Mesenchymal stem cell (in vitro differentiated cells and primary cell): ENCODE data around the gene NUMB.
"Not testable (repeated sequence)": the region's sequence is repeated elsewhere in the genome, so short reads cannot be mapped to it uniquely, and the experiment has no call there.

ENCODE experiments used
- DNase-seq: peaks from one replicate; pipeline ENCODE4 v3.0.0-alpha.2; 2013
- H2AFZ ChIP-seq: one replicate; pipeline ENCODE4 v1.6.1; 2013; ENCODE audit warnings: low read depth, mild to moderate bottlenecking, control low read depth, inconsistent platforms, low read length, moderate library complexity
- H2AK5ac ChIP-seq: 2 replicates; pipeline ENCODE4 v1.6.1; 2013; ENCODE audit warnings: low read length, moderate library complexity, mild to moderate bottlenecking, inconsistent platforms; ENCODE audit not compliant: severe bottlenecking
- H2BK120ac ChIP-seq: one replicate; pipeline ENCODE4 v1.6.1; 2013; ENCODE audit warnings: low read depth, mild to moderate bottlenecking, inconsistent platforms, low read length, moderate library complexity
- H2BK12ac ChIP-seq, 2 experiments: one replicate each; pipeline ENCODE4 v1.6.1; 2013; ENCODE audit warnings: inconsistent platforms in 2 of 2, low read length in 2 of 2, mild to moderate bottlenecking in 2 of 2, moderate library complexity in 2 of 2, control low read depth in 1 of 2
- H2BK15ac ChIP-seq: one replicate; pipeline ENCODE4 v1.6.1; 2013; ENCODE audit warnings: mild to moderate bottlenecking, low read depth, inconsistent platforms; ENCODE audit not compliant: poor library complexity, severe bottlenecking
- H2BK5ac ChIP-seq: 2 replicates; pipeline ENCODE4 v1.6.1; 2013; ENCODE audit warnings: low read depth, mild to moderate bottlenecking, low read length, control low read depth, inconsistent platforms; ENCODE audit not compliant: poor library complexity, severe bottlenecking
- H3K14ac ChIP-seq, 2 experiments: one replicate each; pipeline ENCODE4 v1.6.1; 2013; ENCODE audit warnings: inconsistent platforms in 2 of 2, low read length in 2 of 2, control low read depth in 1 of 2, mild to moderate bottlenecking in 1 of 2, moderate library complexity in 1 of 2
- H3K18ac ChIP-seq, 2 experiments: one replicate each; pipeline ENCODE4 v1.6.1; 2013; ENCODE audit warnings: inconsistent platforms in 2 of 2, low read length in 2 of 2, control low read depth in 1 of 2, low read depth in 1 of 2, mild to moderate bottlenecking in 1 of 2
- H3K23ac ChIP-seq, 2 experiments: one replicate each; pipeline ENCODE4 v1.6.1; 2013; ENCODE audit warnings: inconsistent platforms in 2 of 2, low read length in 2 of 2, mild to moderate bottlenecking in 2 of 2, moderate library complexity in 2 of 2, control low read depth in 1 of 2
- H3K27ac ChIP-seq: 2 replicates; pipeline ENCODE4 v1.5.1; 2013; ENCODE audit warnings: mild to moderate bottlenecking, moderate library complexity, low read length, control low read depth, inconsistent platforms; ENCODE audit not compliant: poor library complexity, severe bottlenecking
- H3K27me3 ChIP-seq, 2 experiments: 2 replicates each; pipeline versions ENCODE4 v1.6.1 to v1.7.0; 2013; ENCODE audit warnings: low read length in 2 of 2, mild to moderate bottlenecking in 2 of 2, moderate library complexity in 2 of 2, control low read depth in 1 of 2, inconsistent platforms in 1 of 2; ENCODE audit not compliant: control insufficient read depth in 1 of 2, insufficient read depth in 1 of 2
- H3K36me3 ChIP-seq, 2 experiments: 2 replicates each; pipeline versions ENCODE4 v1.6.1 to v1.7.0; 2013; ENCODE audit warnings: low read length in 2 of 2, control low read depth in 1 of 2, inconsistent platforms in 1 of 2, low read depth in 1 of 2, mild to moderate bottlenecking in 1 of 2; ENCODE audit not compliant: insufficient read depth in 2 of 2, control insufficient read depth in 1 of 2
- H3K4ac ChIP-seq, 2 experiments: one replicate each; pipeline ENCODE4 v1.6.1; 2013; ENCODE audit warnings: inconsistent platforms in 2 of 2, low read length in 2 of 2, mild to moderate bottlenecking in 2 of 2, moderate library complexity in 2 of 2, control low read depth in 1 of 2, low read depth in 1 of 2
- H3K4me1 ChIP-seq: 2 replicates; pipeline ENCODE4 v1.6.1; 2013; ENCODE audit warnings: low read depth, low read length, control low read depth; ENCODE audit not compliant: control insufficient read depth, insufficient read depth
- H3K4me2 ChIP-seq: 2 replicates; pipeline ENCODE4 v1.6.1; 2013; ENCODE audit warnings: low read length, mild to moderate bottlenecking, inconsistent platforms; ENCODE audit not compliant: poor library complexity, severe bottlenecking
- H3K4me3 ChIP-seq, 2 experiments: 2 replicates each; pipeline versions ENCODE4 v1.5.1 to v1.7.0; 2013; ENCODE audit warnings: low read length in 2 of 2, mild to moderate bottlenecking in 2 of 2, control low read depth in 1 of 2, low read depth in 1 of 2; ENCODE audit not compliant: insufficient read depth in 1 of 2
- H3K79me1 ChIP-seq: replicated peaks from 2 replicates; pipeline ENCODE4 v1.6.1; 2013; ENCODE audit warnings: mild to moderate bottlenecking, control low read depth, low read length, inconsistent platforms; ENCODE audit not compliant: poor library complexity, severe bottlenecking
- H3K9ac ChIP-seq: 2 replicates; pipeline ENCODE4 v1.7.0; 2013; ENCODE audit warnings: mild to moderate bottlenecking, low read length, moderate library complexity
- H3K9me3 ChIP-seq: 2 replicates; pipeline ENCODE4 v1.7.0; 2013; ENCODE audit warnings: mild to moderate bottlenecking, low read length; ENCODE audit not compliant: control insufficient read depth
- H4K8ac ChIP-seq: one replicate; pipeline ENCODE4 v1.6.1; 2013; ENCODE audit warnings: inconsistent platforms, mild to moderate bottlenecking, low read length, moderate library complexity
- H4K91ac ChIP-seq: one replicate; pipeline ENCODE4 v1.6.1; 2013; ENCODE audit warnings: mild to moderate bottlenecking, low read length, inconsistent platforms
- WGBS: methylation state at CpG from one replicate; pipeline ENCODE4 v1.1.7; 2013; ENCODE audit warnings: mixed read lengths; 5-methylcytosine and 5-hydroxymethylcytosine counted together

The NUMB gene

DNA sequence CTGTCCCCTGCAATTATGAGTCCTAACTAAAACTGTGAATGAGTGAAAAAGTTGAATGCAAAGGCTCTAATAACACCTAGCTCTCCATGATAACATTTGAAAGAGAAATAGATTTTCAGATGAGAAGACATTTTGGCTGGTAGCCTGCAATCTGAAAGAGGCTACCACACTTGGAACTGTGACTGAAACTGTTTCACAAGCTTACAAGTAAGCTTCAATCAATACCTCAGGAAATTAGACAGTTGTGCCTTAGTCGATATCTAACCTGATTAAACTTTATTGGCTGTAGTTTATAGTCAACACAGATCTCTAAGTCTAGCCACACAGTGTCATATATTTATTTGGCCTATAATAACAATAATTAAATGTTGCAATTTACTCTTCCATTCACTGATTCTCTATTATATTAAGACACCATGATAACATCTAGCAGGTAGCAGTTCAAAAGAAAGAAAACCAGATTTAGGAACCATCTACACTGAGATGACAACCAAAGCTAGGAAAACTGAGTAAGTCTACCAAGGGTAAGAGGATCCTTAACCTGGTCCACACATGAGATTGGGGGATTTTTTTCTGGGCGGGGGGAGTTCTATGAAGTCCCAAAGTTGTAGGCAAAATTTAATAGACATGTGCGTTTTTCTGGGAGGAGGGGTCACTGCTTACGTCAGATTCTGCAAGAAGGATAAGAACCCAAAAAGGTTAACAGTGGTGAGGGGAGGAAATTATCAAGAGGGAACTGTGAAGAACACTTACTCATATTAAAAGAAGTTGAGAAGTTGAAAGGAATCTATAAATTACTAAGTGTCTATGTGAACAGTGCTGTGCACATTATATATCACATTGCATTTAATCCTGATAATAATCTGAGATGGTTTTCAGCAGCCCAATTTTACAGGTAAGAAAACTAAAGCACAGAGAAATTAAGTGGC is 65.8 kb downstream of the NUMB start:
- H3K4me3 ChIP-seq, result no peak overlapping the region
- no peak overlapping the region for H3K9ac ChIP-seq
- no peak overlapping the region for H3K14ac ChIP-seq
- peaks cover 0 to 44% of the 10 kb centered on the region in 2 experiments for H3K36me3 ChIP-seq
- no peak overlapping the region for H2BK120ac ChIP-seq
- H3K79me1 ChIP-seq, result peaks cover 16% of the 10 kb centered on the region
- H3K23ac ChIP-seq, result no peak overlapping the region
- no peak overlapping the region for H2AK5ac ChIP-seq
- peaks cover 4% of the 10 kb centered on the region for H3K4me1 ChIP-seq
- H4K91ac ChIP-seq, result no peak overlapping the region
- no peaks in the 10 kb centered on the region for H3K9me3 ChIP-seq
- no peak overlapping the region for H3K4ac ChIP-seq
- DNase-seq, result no peak
- no peak overlapping the region for H4K8ac ChIP-seq
- H3K4me2 ChIP-seq, result no peak overlapping the region
- H2BK5ac ChIP-seq, result no peak overlapping the region
- H2BK15ac ChIP-seq, result no peak overlapping the region
- H2AFZ ChIP-seq, result no peak overlapping the region
- H3K18ac ChIP-seq, result no peak overlapping the region
- H3K27me3 ChIP-seq, result no peaks in the 10 kb centered on the region
- H3K27ac ChIP-seq, result no peak overlapping the region
- no peak overlapping the region for H2BK12ac ChIP-seq
- WGBS, result 99% methylated on average over 4 of the region's 4 CpGs

DNA sequence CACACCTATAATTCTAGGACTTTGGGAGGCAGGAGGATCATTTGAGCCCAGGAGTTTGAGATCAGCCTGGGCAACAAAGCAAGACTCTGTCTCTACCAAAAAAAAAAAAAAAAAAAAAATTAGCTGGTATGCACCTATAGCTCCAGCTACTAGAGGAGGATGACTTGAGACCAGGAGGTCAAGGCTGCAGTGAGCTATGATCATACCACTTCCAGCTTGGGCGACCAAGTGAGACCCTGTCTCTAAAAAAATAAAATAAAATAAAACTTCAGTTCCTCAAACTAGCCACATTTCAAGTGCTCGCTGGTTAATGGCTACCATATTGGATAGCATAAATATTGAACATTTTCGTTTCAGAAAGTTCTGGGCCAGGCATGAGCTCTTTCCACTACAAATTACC is 70.5 kb downstream of the NUMB start:
- WGBS, result no CpG with 5 or more reads among the region's 3 CpGs
- H3K27me3 ChIP-seq, H3K9ac ChIP-seq, H3K18ac ChIP-seq, H4K91ac ChIP-seq, H3K23ac ChIP-seq, H3K4me3 ChIP-seq, H4K8ac ChIP-seq, H2BK5ac ChIP-seq, DNase-seq, H3K27ac ChIP-seq, H2BK15ac ChIP-seq, H3K4me1 ChIP-seq, H2BK12ac ChIP-seq, H2BK120ac ChIP-seq, H3K4ac ChIP-seq, H3K14ac ChIP-seq, H2AK5ac ChIP-seq, H2AFZ ChIP-seq, H3K4me2 ChIP-seq: not testable (repeated sequence)
- Histone ChIP-seq H3K36me3 (peaks cover 3 to 36% of the 10 kb centered on the region in 2 experiments), H3K9me3 (peaks cover 13% of the 10 kb centered on the region), H3K79me1 (peaks cover 13% of the 10 kb centered on the region)

DNA sequence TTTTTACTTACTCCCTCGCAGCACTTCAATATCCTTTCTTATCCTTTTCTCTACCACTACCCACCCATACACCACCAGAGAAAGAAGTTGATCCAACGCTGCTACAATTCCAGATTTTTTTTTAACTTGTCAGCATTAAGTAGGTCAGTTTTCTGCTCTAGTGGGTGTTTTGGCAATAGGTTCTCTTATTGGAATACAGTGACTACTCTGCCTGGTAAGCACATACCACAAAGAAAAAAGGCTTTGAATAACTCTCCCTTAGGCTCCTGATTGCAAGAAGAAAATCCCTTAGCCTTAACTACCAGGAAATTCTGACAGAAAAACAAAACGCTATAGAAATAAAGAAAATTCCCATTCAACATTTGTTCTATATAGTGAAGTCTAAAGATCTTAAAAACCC is 72.0 kb downstream of the NUMB start:
- Histone ChIP-seq H3K14ac (no peak overlapping the region), H3K27me3 (no peaks in the 10 kb centered on the region), H2AK5ac (no peak overlapping the region), H2BK12ac (no peak overlapping the region), H3K4me2 (no peak overlapping the region), H3K27ac (no peak overlapping the region), H2AFZ (no peak overlapping the region), H3K9ac (no peak overlapping the region), H4K91ac (no peak overlapping the region), H3K23ac (no peak overlapping the region), H3K4me1 (peaks cover 4% of the 10 kb centered on the region), H3K79me1 (peaks cover 14% of the 10 kb centered on the region), H3K4me3 (no peak overlapping the region), H4K8ac (no peak overlapping the region), H3K9me3 (peaks cover 13% of the 10 kb centered on the region), H3K36me3 (peaks cover 3 to 23% of the 10 kb centered on the region in 2 experiments), H2BK15ac (no peak overlapping the region), H3K18ac (no peak overlapping the region), H2BK5ac (no peak overlapping the region), H3K4ac (no peak overlapping the region), H2BK120ac (no peak overlapping the region)
- no peak for DNase-seq
- WGBS, result 100% methylated on average over 1 of the region's 3 CpGs

DNA sequence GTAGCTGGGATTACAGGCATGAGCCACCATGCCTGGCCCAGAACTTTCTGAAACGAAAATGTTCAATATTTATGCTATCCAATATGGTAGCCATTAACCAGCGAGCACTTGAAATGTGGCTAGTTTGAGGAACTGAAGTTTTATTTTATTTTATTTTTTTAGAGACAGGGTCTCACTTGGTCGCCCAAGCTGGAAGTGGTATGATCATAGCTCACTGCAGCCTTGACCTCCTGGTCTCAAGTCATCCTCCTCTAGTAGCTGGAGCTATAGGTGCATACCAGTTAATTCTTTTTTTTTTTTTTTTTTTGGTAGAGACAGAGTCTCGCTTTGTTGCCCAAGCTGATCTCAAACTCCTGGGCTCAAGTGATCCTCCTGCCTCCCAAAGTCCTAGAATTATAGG is 73.3 kb downstream of the NUMB start:
- H2AK5ac ChIP-seq, H3K4me1 ChIP-seq, H3K4me3 ChIP-seq, H2BK15ac ChIP-seq, H3K4me2 ChIP-seq, H4K91ac ChIP-seq, H4K8ac ChIP-seq, H2BK12ac ChIP-seq, H3K27ac ChIP-seq, H2BK5ac ChIP-seq, H3K27me3 ChIP-seq, H3K14ac ChIP-seq, H3K23ac ChIP-seq, H3K9ac ChIP-seq, H2AFZ ChIP-seq, DNase-seq, H3K4ac ChIP-seq, H2BK120ac ChIP-seq, H3K18ac ChIP-seq: not testable (repeated sequence)
- WGBS, result no CpG with 5 or more reads among the region's 4 CpGs
- H3K79me1 ChIP-seq, result peaks cover 14% of the 10 kb centered on the region
- peaks cover 13% of the 10 kb centered on the region for H3K9me3 ChIP-seq
- H3K36me3 ChIP-seq, result peaks cover 3 to 30% of the 10 kb centered on the region in 2 experiments
